Astrocyte of the spinal cord (primary cell): ENCODE results near the gene MIDN.
A peak's percentile ranks its signal among the peaks of the same experiment; 100 is the strongest.

Experiments used
- DNase-seq: peaks from one replicate; pipeline ENCODE4 v3.0.0; 2011; ENCODE audit warnings: low read depth, low spot score
- H3K4me3 ChIP-seq: 2 replicates; pipeline ENCODE4 v1.5.1; 2011; ENCODE audit warnings: low read depth, mild to moderate bottlenecking, low read length, moderate library complexity
- CTCF ChIP-seq: IDR thresholded peaks from 2 replicates; pipeline ENCODE4 v1.5.1; 2012; ENCODE audit warnings: low read depth, mild to moderate bottlenecking, low read length, inconsistent platforms
- in situ Hi-C: cut with HindIII; loops from 2 replicates; pipeline ENCODE4 v1.10.0; 2017; ENCODE audit warnings: low sequenced_read_pairs

The MIDN gene

GRCh38 chr19:1230783-1231489 is 17.4 kb upstream of the MIDN start:
- in situ Hi-C loops: no loop called here
- TF ChIP-seq CTCF: no peak
- DNase-seq: no peak
- no peak overlapping the region for H3K4me3 ChIP-seq

GRCh38 chr19:1231729-1232637 is 16.4 kb upstream of the MIDN start:
- in situ Hi-C loops: no loop called here
- TF ChIP-seq CTCF: no peak
- DNase-seq: no peak
- no peak overlapping the region for H3K4me3 ChIP-seq

GRCh38 chr19:1232652-1233072 is 15.7 kb upstream of the MIDN start:
- in situ Hi-C loops: no loop called here
- no peak for TF ChIP-seq CTCF
- peak; percentile 42 for DNase-seq
- no peak overlapping the region for H3K4me3 ChIP-seq

- in situ Hi-C loops: no loop called here
- H3K4me3 ChIP-seq: no peak overlapping the region
- no peak for DNase-seq
- TF ChIP-seq CTCF: no peak
Observed at GRCh38 chr19:1233115-1233667, 15.2 kb upstream of the MIDN start.

- TF ChIP-seq CTCF: no peak
Observed at GRCh38 chr19:1234051-1234954, 14.1 kb upstream of the MIDN start.

GRCh38 chr19:1234955-1235380 is 13.4 kb upstream of the MIDN start:
- H3K4me3 ChIP-seq: no peak overlapping the region
- DNase-seq: no peak
- TF ChIP-seq CTCF: no peak
- in situ Hi-C loops: no loop called here

More at GRCh38 chr19:1234051-1234954, 14.1 kb upstream of the MIDN start:
- DNase-seq: no peak
- H3K4me3 ChIP-seq: no peak overlapping the region
- in situ Hi-C loops: no loop called here
